Endothelial cell of umbilical vein (primary cell): ENCODE measurements around the gene STK17B. TPM values are rescaled to one million over a fixed set of nuclear protein-coding genes. Genes with fewer than 3 reads are reported as not detected.

Experiments used
- BruUV-seq: library from RNA; stranded (reverse); fragments of 400-500 nt; replicated peaks from 2 replicates; lab custom pipeline; 2021; lab: Mats Ljungman, UMichigan
- CTCF ChIA-PET: fragments of 300-600, 350-600 bp; sonication (Branson Sonifier 250); formaldehyde crosslinking; loops from one replicate; lab custom pipeline; 2021; ENCODE audit warnings: antibody characterized with exemption, inconsistent platforms; lab: Charles Lee
- POLR2A ChIA-PET: fragments of 300-600, 350-600 bp; sonication (Branson Sonifier 250); formaldehyde crosslinking; loops from one replicate; lab custom pipeline; 2021; ENCODE audit warnings: antibody characterized with exemption, inconsistent platforms; lab: Charles Lee
- DNase-seq: peaks from one replicate; pipeline ENCODE4 v3.0.0-alpha.2; 2011; ENCODE audit warnings: low read depth, low spot score
- FAIRE-seq: peaks from 2 replicates; lab custom pipeline; 2011; peaks lifted over from hg19 to GRCh38; lab: Jason Lieb, UNC
- H2AFZ ChIP-seq: 2 replicates; pipeline ENCODE4 v1.6.0; 2012; ENCODE audit warnings: low read depth, low read length, control low read depth, inconsistent platforms
- H3K27ac ChIP-seq: 2 replicates; pipeline ENCODE4 v1.5.1; 2011; ENCODE audit warnings: low read depth, mild to moderate bottlenecking, control low read depth, low read length, moderate library complexity; ENCODE audit not compliant: insufficient read depth
- H3K27me3 ChIP-seq, 2 experiments: 2 replicates each; pipeline versions ENCODE4 v1.6.0 to v1.6.1; 2011; ENCODE audit warnings: low read length in 2 of 2, mixed read lengths in 1 of 2; ENCODE audit not compliant: control insufficient read depth in 2 of 2, insufficient read depth in 2 of 2
- H3K36me3 ChIP-seq, 2 experiments: 2 replicates in 1 of 2; 3 replicates in 1 of 2; pipeline ENCODE4 v1.5.1; 2011; ENCODE audit warnings: low read length in 2 of 2, mild to moderate bottlenecking in 1 of 2, moderate library complexity in 1 of 2; ENCODE audit not compliant: control insufficient read depth in 2 of 2, insufficient read depth in 2 of 2; ENCODE audit errors: extremely low read depth in 1 of 2
- H3K4me1 ChIP-seq: 3 replicates; pipeline ENCODE4 v1.5.1; 2011; ENCODE audit warnings: mild to moderate bottlenecking, low read length; ENCODE audit not compliant: control insufficient read depth, insufficient read depth; ENCODE audit errors: extremely low read depth
- H3K4me2 ChIP-seq: 2 replicates; pipeline ENCODE4 v1.6.1; 2011; ENCODE audit warnings: low read length, control low read depth, mixed read lengths; ENCODE audit not compliant: insufficient read depth
- H3K4me3 ChIP-seq, 3 experiments: fragments of 200-600 bp in 1 of 3; sonication (generic), shearing (Covaris generic) in 1 of 3; replicated peaks in 1 of 3; 2 replicates each; pipeline ENCODE4 v1.5.1; 2011 to 2016; ENCODE audit warnings: control low read depth in 3 of 3, low read length in 3 of 3, mild to moderate bottlenecking in 2 of 3, inconsistent platforms in 1 of 3, low read depth in 1 of 3, moderate library complexity in 1 of 3; ENCODE audit not compliant: insufficient read depth in 1 of 3
- H3K79me2 ChIP-seq: 2 replicates; pipeline ENCODE4 v1.6.0; 2012; ENCODE audit warnings: low read length, inconsistent platforms; ENCODE audit not compliant: control insufficient read depth, insufficient read depth
- H3K9ac ChIP-seq: replicated peaks from 2 replicates; pipeline ENCODE3; 2011; ENCODE audit warnings: low read length, control low read depth; ENCODE audit not compliant: insufficient read depth; ENCODE audit errors: extremely low read depth
- H3K9me1 ChIP-seq: replicated peaks from 3 replicates; pipeline ENCODE4 v1.6.0; 2011; ENCODE audit warnings: mild to moderate bottlenecking, low read length; ENCODE audit not compliant: control insufficient read depth, insufficient read depth; ENCODE audit errors: extremely low read depth
- H3K9me3 ChIP-seq: replicated peaks from 2 replicates; pipeline ENCODE4 v1.5.1; 2012; ENCODE audit warnings: low read length, inconsistent platforms; ENCODE audit not compliant: control insufficient read depth, insufficient read depth
- H4K20me1 ChIP-seq: replicated peaks from 2 replicates; pipeline ENCODE3; 2011; ENCODE audit warnings: mild to moderate bottlenecking, low read length; ENCODE audit not compliant: control insufficient read depth, insufficient read depth; ENCODE audit errors: extremely low read depth
- EZH2 ChIP-seq: IDR thresholded peaks from 2 replicates; pipeline ENCODE4 v1.6.1; 2012; ENCODE audit warnings: borderline replicate concordance, low read depth, mild to moderate bottlenecking, moderate library complexity, low read length, inconsistent platforms; ENCODE audit not compliant: severe bottlenecking
- FOS ChIP-seq: IDR thresholded peaks from 2 replicates; pipeline ENCODE4 v1.6.1; 2011; ENCODE audit warnings: mild to moderate bottlenecking, low read length, moderate library complexity, borderline replicate concordance; ENCODE audit not compliant: insufficient read depth
- GATA2 ChIP-seq: IDR thresholded peaks from 2 replicates; pipeline ENCODE4 v1.7.0; 2011; ENCODE audit warnings: low read depth, mild to moderate bottlenecking, moderate library complexity, mixed read lengths, low read length; ENCODE audit not compliant: insufficient read length, insufficient read depth
- JUN ChIP-seq: IDR thresholded peaks from 2 replicates; pipeline ENCODE4 v1.6.1; 2011; ENCODE audit warnings: borderline replicate concordance, low read depth; ENCODE audit not compliant: insufficient read length, insufficient read depth
- MYC ChIP-seq: IDR thresholded peaks from one replicate; pipeline ENCODE4 v1.6.1; 2011; ENCODE audit warnings: mild to moderate bottlenecking, low read depth, low read length
- POLR2A ChIP-seq: IDR thresholded peaks from 2 replicates; pipeline ENCODE4 v1.6.1; 2012; ENCODE audit warnings: low read depth, mild to moderate bottlenecking, control low read depth, low read length
- POLR2AphosphoS5 ChIP-seq: IDR thresholded peaks from 2 replicates; pipeline ENCODE4 v1.6.1; 2012; ENCODE audit warnings: low read depth, mild to moderate bottlenecking, control low read depth, low read length, moderate library complexity; ENCODE audit not compliant: insufficient read depth
- dilution Hi-C: fragments of 300-500 bp; cut with MboI; formaldehyde crosslinking; loops from one replicate; pipeline ENCODE4 v1.15.0; 2019; ENCODE audit warnings: low sequenced_read_pairs; ENCODE audit not compliant: extremely low pct_ligation_motif_present
- intact Hi-C: fragments of 100-400 bp; cut with micrococcal nuclease; formaldehyde crosslinking; loops from one replicate; pipeline ENCODE4 v1.10.0; 2022
- polyA plus RNA-seq, 4 experiments: library from polyadenylated mRNA; depleted of rRNA in 3 of 4; stranded (reverse) in 3 of 4; unstranded in 1 of 4; fragments of >200 nt; gene quantifications; 2 replicates each; pipeline versions ENCODE4 v1.2.1 to v1.2.3, GENCODE V29; 2011 to 2012; ENCODE audit warnings: missing spikeins in 1 of 4
- total RNA-seq: library from RNA; stranded (reverse); gene quantifications from 2 replicates; pipeline ENCODE4 v1.2.3, GENCODE V29; 2021
- TF ChIP-seq, protein P1 (sequence below): IDR thresholded peaks from 2 replicates; pipeline ENCODE4 v1.6.1; 2011; ENCODE audit not compliant: insufficient read depth, insufficient read length
- TF ChIP-seq, protein P2 (sequence below), 2 donors: IDR thresholded peaks; 1 replicate in 1 of 2; 2 replicates in 1 of 2; pipeline ENCODE4 v1.5.1; 2011; ENCODE audit warnings: low read length in 2 of 2, mild to moderate bottlenecking in 2 of 2, moderate library complexity in 2 of 2, control low read depth in 1 of 2, inconsistent platforms in 1 of 2, low read depth in 1 of 2; ENCODE audit not compliant: insufficient read depth in 1 of 2; ENCODE audit errors: extremely low read depth in 1 of 2

Gene STK17B
- total and polyA plus RNA-seq, 2 donors (not counting 3 experiments of a cell fraction or from before 2014, with no cell fraction given) = 2.5 to 16.6 TPM

DNA sequence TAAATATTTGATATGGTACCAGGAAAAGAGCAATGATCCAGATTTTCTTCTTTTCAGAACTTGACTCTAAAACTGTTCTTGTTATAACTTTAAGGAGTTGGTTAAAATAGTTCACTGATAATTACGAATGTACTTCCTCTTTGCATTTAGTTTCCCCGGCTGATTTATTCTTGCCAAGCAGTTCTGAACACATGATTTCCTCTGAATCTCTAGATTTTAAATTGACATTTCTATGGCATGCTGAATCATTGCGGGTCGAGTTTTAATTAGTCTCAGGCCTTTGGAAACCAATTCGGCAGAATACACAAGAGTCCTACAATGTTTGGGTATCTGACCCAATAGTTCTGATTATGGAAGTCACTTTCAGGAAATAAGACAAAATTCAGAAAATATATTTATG lies 65.4 kb downstream of the STK17B start:
- POLR2A ChIA-PET = no interaction called here
- intact Hi-C loops = no loop called here

More for the DNA sequence above, 65.4 kb downstream of the STK17B start:
- CTCF ChIA-PET = no interaction called here
- H3K79me2 ChIP-seq = no peaks in the 10 kb centered on the region
- DNase-seq (peak; percentile 63), FAIRE-seq (peak; percentile 59)
- H4K20me1 ChIP-seq = no peaks in the 10 kb centered on the region
- TF ChIP-seq POLR2A (no peak), JUN (no peak), MYC (no peak), GATA2 (no peak), EZH2 (no peak), FOS (no peak), POLR2AphosphoS5 (no peak)
- TF ChIP-seq, protein P1, sequence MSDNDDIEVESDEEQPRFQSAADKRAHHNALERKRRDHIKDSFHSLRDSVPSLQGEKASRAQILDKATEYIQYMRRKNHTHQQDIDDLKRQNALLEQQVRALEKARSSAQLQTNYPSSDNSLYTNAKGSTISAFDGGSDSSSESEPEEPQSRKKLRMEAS = no peak
- TF ChIP-seq, protein P2, sequence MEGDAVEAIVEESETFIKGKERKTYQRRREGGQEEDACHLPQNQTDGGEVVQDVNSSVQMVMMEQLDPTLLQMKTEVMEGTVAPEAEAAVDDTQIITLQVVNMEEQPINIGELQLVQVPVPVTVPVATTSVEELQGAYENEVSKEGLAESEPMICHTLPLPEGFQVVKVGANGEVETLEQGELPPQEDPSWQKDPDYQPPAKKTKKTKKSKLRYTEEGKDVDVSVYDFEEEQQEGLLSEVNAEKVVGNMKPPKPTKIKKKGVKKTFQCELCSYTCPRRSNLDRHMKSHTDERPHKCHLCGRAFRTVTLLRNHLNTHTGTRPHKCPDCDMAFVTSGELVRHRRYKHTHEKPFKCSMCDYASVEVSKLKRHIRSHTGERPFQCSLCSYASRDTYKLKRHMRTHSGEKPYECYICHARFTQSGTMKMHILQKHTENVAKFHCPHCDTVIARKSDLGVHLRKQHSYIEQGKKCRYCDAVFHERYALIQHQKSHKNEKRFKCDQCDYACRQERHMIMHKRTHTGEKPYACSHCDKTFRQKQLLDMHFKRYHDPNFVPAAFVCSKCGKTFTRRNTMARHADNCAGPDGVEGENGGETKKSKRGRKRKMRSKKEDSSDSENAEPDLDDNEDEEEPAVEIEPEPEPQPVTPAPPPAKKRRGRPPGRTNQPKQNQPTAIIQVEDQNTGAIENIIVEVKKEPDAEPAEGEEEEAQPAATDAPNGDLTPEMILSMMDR (IDR thresholded peaks at IDR 0.05; ENCODE audit: extremely low read depth in 1 of 2, insufficient read depth in 1 of 2, low read depth in 1 of 2, low read length in 2 of 2) = no peak
- H3K27ac ChIP-seq = no peak overlapping the region
- H3K9me3 ChIP-seq = no peaks in the 10 kb centered on the region
- peaks cover 6% of the 10 kb centered on the region for H3K4me1 ChIP-seq
- H3K27me3 ChIP-seq = no peaks in the 10 kb centered on the region
- no TSS peak for BruUV-seq
- peak overlapping the region; percentile 77 for H2AFZ ChIP-seq
- no peak overlapping the region for H3K9ac ChIP-seq
- H3K36me3 ChIP-seq = no peaks in the 10 kb centered on the region
- H3K9me1 ChIP-seq = no peaks in the 10 kb centered on the region
- H3K4me2 ChIP-seq = peak overlapping the region; percentile 25
- no peak overlapping the region for H3K4me3 ChIP-seq
- dilution Hi-C loops = no loop called here
